HL-60/S4 treated with retinoic acid at 250 ng/mL for 4 days and 3 days (cell line): ENCODE data around the gene COX7A1.

ENCODE experiments used
- in situ Hi-C: fragments of 300-500 bp; cut with MboI; formaldehyde crosslinking; loops from 2 replicates; pipeline ENCODE4 v1.7.0; 2022; ENCODE audit warnings: low sequenced_read_pairs

Gene COX7A1

GRCh38 chr19:36113425-36113824 lies 38.8 kb downstream of the COX7A1 start:
- in situ Hi-C loops, result no loop called here

- in situ Hi-C loops, result no loop called here
Observed at GRCh38 chr19:36112678-36113077, 39.6 kb downstream of the COX7A1 start.

GRCh38 chr19:36111200-36111539 lies 41.1 kb downstream of the COX7A1 start:
- in situ Hi-C loops, result no loop called here

GRCh38 chr19:36110487-36111199 lies 41.6 kb downstream of the COX7A1 start, which contains the start of gene OVOL3:
Gene OVOL3 (plus strand): TSS chr19:36111143. CDS start chr19:36111203, 60 bp downstream.
- in situ Hi-C loops, result no loop called here

GRCh38 chr19:36108684-36109083 lies 43.6 kb downstream of the COX7A1 start:
- in situ Hi-C loops, result no loop called here

- in situ Hi-C loops, result no loop called here
Observed at GRCh38 chr19:36106991-36107390, 45.3 kb downstream of the COX7A1 start.

GRCh38 chr19:36106441-36106840 lies 45.8 kb downstream of the COX7A1 start:
- in situ Hi-C loops, result no loop called here

GRCh38 chr19:36103842-36104552 lies 48.2 kb downstream of the COX7A1 start:
- in situ Hi-C loops, result no loop called here

- in situ Hi-C loops, result no loop called here
Observed at GRCh38 chr19:36103040-36103626, 49.1 kb downstream of the COX7A1 start.

GRCh38 chr19:36101550-36102327 lies 50.5 kb downstream of the COX7A1 start:
- in situ Hi-C loops, result no loop called here
